ENCODE data around the gene TCEAL1.

Gene TCEAL1

GRCh38 chrX:103615781-103616371 lies 12.9 kb upstream of the TCEAL1 start:
- Histone ChIP-seq H3K27ac (no peak overlapping the region), H3K36me3 (replicated peaks) (no peaks in the 10 kb centered on the region), H3K27me3 (replicated peaks) (no peaks in the 10 kb centered on the region), H3K4me3 (ENCODE audit: low read depth, low read length) (no peak overlapping the region)
- TF ChIP-seq CTCF (IDR thresholded peaks at IDR 0.05; ENCODE audit: low read depth, low read length, missing control alignments) = no peak
- in situ Hi-C loops (cut with HindIII; ENCODE audit: low pct_ligation_motif_present, low sequenced_read_pairs) = no loop called here
- no peak for DNase-seq

- Histone ChIP-seq H3K4me3 (ENCODE audit: low read depth, low read length) (no peak overlapping the region), H3K27ac (no peak overlapping the region), H3K36me3 (replicated peaks) (no peaks in the 10 kb centered on the region), H3K27me3 (replicated peaks) (no peaks in the 10 kb centered on the region)
- TF ChIP-seq CTCF (IDR thresholded peaks at IDR 0.05; ENCODE audit: low read depth, low read length, missing control alignments) = no peak
- in situ Hi-C loops (cut with HindIII; ENCODE audit: low pct_ligation_motif_present, low sequenced_read_pairs) = no loop called here
- no peak for DNase-seq
These were observed 12.0 kb upstream of the TCEAL1 start for GRCh38 chrX:103616676-103617186.

GRCh38 chrX:103624111-103624510 lies 4.7 kb upstream of the TCEAL1 start:
- Histone ChIP-seq H3K36me3 (replicated peaks) (no peaks in the 10 kb centered on the region), H3K27me3 (replicated peaks) (no peaks in the 10 kb centered on the region), H3K27ac (no peak overlapping the region), H3K4me3 (ENCODE audit: low read depth, low read length) (no peak overlapping the region)
- no peak for DNase-seq
- in situ Hi-C loops (cut with HindIII; ENCODE audit: low pct_ligation_motif_present, low sequenced_read_pairs) = no loop called here
- TF ChIP-seq CTCF (IDR thresholded peaks at IDR 0.05; ENCODE audit: low read depth, low read length, missing control alignments) = no peak

- TF ChIP-seq CTCF (IDR thresholded peaks at IDR 0.05; ENCODE audit: low read depth, low read length, missing control alignments) = no peak
- no peak for DNase-seq
- H3K27ac ChIP-seq = no peak overlapping the region
- no peaks in the 10 kb centered on the region for H3K27me3 ChIP-seq (replicated peaks)
- in situ Hi-C loops (cut with HindIII; ENCODE audit: low pct_ligation_motif_present, low sequenced_read_pairs) = no loop called here
- H3K36me3 ChIP-seq (replicated peaks) = no peaks in the 10 kb centered on the region
- no peak overlapping the region for H3K4me3 ChIP-seq (ENCODE audit: low read depth, low read length)
These were observed 1.9 kb upstream of the TCEAL1 start for GRCh38 chrX:103626855-103627254.

- Histone ChIP-seq H3K27me3 (replicated peaks) (no peaks in the 10 kb centered on the region), H3K36me3 (replicated peaks) (no peaks in the 10 kb centered on the region), H3K27ac (peak overlapping the region; percentile 31), H3K4me3 (ENCODE audit: low read depth, low read length) (peak overlapping the region; percentile 69)
- TF ChIP-seq CTCF (IDR thresholded peaks at IDR 0.05; ENCODE audit: low read depth, low read length, missing control alignments) = peak; percentile 80
- in situ Hi-C loops (cut with HindIII; ENCODE audit: low pct_ligation_motif_present, low sequenced_read_pairs) = no loop called here
- DNase-seq = peak; percentile 37
These were observed 769 bp downstream of the TCEAL1 start for GRCh38 chrX:103629318-103630170.

Measured in brain microvascular endothelial cell (primary cell).